ENCODE measurements around the gene DNAJB4.
A peak's percentile ranks its signal among the peaks of the same experiment; 100 is the strongest.
"Not testable (repeated sequence)": the region's sequence is repeated elsewhere in the genome, so short reads cannot be mapped to it uniquely, and the experiment has no call there.

Gene DNAJB4

DNA sequence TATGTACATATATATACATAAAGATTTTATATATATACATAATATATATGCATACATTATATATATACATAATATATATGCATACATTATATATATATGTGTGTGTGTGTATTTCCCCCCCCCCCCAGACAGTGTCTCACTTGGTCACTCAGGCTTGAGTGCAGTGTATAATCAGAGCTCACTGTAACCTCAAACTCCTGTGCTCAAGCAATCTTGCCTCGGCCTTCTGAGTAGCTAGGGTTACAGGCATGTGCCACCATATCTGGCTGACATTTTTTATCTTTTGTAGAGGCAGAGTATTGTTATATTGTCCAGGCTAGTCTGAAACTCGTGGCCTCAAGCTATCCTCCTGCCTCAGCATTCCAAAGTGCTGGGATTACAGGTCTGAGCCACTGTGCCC lies 16.8 kb upstream of the DNAJB4 start:
- Histone ChIP-seq H3K4me3 (no peak overlapping the region), H3K27ac (no peak overlapping the region)

DNA sequence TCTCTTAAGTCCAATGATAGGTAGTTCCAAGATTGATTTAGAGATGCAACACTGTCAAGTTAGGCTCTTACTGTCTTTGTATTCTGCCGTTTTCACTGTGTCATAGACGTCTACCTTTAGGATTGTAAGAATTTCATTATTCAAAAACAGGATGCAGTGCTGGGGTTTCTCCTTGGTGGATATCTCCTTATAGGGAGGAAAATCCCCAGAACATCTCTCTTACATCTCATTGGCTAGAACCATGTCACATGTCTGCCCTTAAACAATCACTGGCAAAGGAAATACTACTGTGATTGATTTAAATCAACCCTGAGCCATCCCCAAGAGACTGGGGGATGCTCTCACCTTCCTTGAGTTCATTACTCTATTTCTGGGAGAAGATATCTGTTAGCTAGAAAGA lies 15.0 kb upstream of the DNAJB4 start:
- Histone ChIP-seq H3K4me3 (no peak overlapping the region), H3K27ac (no peak overlapping the region)

DNA sequence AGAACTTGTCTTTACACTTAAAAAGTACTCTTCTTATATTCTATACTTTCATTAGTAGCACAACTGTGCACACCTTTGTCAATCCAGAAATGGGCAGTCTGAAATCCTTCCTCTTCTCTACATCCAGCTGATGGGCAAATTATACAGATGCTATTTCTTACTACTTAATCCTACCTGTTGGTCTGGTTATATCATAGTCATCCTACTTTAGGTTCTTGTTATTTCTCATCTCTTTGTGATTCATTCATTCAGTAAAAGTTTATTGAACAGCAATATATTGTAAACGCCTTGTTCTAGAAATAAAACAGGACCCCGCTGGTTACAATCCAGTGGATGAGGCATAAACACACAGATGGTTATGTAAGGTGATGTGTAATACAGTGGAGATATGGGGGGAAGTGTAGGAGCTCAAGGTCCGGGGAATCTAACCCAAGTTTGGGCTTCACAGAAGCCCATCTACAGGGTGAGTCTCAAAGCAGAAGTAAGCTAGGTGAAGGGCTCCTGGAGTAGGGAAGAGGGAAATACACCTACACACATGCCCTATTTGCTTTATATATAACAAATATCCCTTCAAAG lies 14.0 kb upstream of the DNAJB4 start:
- H3K27ac ChIP-seq, result no peak overlapping the region
- no peak overlapping the region for H3K4me3 ChIP-seq

DNA sequence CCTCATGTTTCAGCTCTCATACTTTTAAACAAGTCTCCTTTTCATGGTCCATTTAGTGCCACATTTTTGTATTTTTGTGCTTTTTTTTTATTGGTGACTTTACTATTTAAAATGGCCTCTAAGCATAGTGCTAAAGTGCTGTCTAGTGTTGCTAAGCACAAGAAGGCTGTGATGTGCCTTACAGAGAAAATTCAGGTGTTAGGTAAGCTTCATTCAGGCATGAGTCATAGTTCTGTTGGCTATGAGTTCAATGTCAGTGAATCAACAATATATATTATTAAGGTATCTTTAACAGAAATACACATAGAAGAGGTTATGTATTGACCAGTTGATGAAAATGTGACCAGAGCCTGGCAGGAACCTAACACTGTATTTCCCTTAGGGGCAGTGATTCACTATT lies 13.1 kb upstream of the DNAJB4 start:
- no peak overlapping the region for H3K27ac ChIP-seq
- no peak overlapping the region for H3K4me3 ChIP-seq

DNA sequence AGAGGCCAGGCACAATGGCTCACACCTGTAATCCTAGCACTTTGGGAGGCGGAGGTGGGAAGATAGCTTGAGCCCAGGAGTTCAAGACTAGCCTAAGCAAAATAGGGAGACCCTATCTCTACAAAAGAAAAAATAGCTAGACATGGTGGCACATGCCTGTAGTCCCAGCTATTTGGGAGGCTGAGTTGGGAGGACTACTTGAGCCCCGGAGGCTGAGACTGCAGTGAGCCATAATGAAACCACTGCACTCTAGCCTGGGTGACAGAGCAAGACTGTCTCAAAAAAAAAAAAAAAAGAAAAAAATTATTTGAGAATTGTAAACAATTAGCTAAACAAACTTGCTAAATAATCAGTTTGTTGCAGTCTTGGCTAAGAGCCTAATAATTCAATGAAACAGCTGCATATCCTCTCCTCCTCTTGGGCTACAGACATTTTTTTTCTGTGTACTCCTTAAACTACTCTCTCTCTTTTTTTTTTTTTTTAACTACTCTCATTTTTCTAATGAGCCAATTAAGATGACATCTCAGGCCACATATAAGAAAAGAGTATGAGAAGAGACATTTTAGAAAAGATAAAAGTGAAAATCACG lies 10.5 kb upstream of the DNAJB4 start:
- H3K4me3 ChIP-seq, result no peak overlapping the region

DNA sequence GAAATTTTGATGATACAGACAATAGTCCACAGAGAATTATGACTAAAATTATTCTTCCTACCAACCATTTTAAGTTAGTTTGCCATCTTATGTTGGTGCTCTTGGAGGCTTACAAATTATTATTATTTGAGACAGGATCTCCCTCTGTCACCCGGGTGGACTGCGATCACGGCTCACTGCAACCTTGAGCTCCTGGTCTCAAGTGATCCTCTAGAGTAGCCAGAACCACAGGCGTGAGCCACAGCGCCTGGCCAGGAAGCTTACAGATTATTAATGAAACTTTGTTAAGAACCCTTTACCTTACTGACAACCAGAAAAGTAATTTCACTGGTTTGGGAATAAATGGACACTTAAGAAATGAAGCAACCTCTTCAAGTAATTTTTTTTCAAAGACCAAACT lies 8.0 kb upstream of the DNAJB4 start:
- H3K4me3 ChIP-seq, result no peak overlapping the region
- H3K27ac ChIP-seq, result no peak overlapping the region

More for the DNA sequence above, 10.5 kb upstream of the DNAJB4 start:
- H3K27ac ChIP-seq, result no peak overlapping the region

DNA sequence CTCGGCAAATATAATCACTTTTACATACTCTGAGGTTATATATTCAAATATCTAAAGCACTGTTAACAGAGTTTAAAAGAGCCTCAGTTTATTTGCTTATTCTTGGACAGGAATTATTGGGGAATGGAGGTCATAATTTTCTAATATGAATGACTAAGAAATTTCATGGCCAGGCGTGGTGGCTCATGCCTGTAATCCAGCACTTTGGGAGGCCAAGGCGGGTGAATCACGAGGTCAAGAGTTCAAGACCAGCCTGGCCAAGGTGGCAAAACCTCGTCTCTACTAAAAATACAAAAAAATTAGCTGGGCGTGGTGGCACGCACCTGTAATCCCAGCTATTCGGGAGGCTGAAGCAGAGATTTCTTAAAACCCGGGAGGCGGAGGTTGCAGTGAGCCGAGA lies 4.2 kb upstream of the DNAJB4 start:
- H3K4me3 ChIP-seq, H3K27ac ChIP-seq: not testable (repeated sequence)

DNA sequence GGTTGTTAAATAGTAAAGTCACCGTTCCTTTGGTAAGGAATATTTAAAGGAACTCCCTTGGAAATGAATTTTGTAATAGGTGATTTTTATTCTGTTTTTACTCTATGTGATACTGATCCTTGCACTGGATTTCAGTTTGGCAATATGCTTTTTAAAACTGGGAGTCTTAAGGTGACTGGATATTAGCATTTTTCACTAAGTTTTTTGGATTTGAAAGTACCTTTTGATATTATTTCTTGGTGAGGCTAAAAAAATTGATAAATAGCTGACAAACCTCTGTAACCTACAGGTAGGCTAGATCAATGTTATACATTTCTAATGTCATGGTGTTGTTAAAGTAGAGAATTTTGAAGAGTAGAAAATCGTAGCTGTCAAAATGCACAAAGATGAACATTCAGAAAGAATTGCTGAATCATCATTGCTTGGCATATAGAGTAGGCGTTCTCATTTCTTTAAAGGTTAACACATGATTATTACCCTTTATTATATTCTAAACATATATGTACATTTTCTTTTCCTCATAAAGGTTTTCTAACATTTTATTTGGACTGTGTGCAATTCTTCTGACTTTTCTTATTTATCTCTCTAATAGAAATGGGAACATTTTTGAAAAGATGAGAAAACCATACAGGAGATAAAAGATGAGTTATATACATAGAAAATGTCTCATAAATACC lies 1.5 kb upstream of the DNAJB4 start:
- peak overlapping the region in 11 of 21 experiments; percentile 4 to 95 (median 87) for H3K27ac ChIP-seq
- no peak overlapping the region for H3K4me3 ChIP-seq

DNA sequence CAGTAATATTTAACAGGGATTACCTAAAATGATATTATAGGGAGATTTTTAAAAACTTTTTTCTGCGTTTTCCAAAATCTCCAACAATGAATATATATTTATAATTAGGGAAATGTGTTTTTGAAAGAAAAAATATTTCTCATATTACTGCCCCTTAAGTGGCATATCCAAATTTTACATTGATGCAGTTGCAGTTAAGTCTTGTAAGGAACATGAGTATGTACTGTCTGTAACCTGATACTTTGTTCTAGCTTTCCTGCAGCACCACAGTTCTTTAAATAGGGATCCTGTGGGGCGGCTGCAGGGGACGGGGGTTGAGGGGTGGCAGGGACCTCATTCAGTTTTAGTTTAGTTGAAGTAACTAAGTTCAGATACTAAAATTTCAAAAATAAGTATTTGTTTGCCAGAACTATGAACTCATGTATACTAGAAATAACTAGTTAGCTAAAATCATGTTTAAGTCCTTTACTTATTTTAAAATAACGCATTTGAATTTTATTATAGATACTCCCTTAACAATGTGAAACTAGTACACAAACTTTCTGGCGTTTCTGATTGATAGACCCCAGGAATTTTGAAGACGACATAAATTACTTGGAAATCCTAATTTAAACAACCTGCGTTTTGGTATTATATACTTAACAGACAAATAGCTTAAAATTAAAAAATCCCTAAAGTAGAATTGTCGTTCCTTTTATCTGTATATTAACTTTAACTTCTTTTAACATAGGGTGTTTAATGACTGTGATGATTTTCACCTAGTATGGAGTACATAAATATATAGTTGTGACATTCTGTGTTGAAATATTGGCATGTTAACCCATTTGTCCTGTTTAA lies 639 bp upstream of the DNAJB4 start:
- Histone ChIP-seq H3K27ac (peak overlapping the region in 20 of 21 experiments; percentile 50 to 96 (median 89)), H3K4me3 (peak overlapping the region; percentile 30 to 54 (median 45))

DNA sequence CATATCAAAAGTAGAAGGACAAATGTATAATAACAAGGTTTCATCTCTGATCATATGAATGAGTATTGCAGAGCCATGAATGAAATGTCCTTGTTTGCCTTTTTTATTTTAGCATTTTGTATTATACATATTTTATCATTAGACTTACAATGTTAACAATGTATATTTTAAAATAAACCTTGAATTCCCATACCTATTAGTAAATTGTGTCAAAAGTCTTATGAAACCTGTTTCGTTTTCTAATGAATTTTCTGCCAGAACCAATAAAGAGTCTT lies 646 bp downstream of the DNAJB4 start:
- Histone ChIP-seq H3K4me3 (peak overlapping the region; percentile 30 to 54 (median 45)), H3K27ac (peak overlapping the region in 18 of 21 experiments; percentile 74 to 96 (median 89))

DNA sequence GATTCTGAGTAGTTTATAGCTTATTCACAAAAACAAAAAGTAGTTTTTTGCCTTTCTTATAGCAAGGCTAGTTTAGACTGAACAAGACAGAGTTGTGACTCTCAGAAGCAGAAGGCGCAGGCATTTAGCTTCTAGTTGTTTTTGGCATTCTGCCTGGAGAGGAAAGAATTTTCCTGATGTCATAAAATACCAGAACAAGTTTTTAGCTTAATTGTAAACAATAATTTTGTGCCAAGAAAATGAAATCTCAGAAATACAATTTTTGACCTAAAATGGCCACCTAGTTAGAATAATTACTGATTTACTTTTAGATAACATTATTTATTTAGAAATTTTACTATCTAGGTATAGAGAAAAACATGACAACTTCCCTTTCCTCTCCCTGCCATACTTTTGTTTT lies 1.0 kb downstream of the DNAJB4 start:
- peak overlapping the region; percentile 30 to 54 (median 45) for H3K4me3 ChIP-seq
- H3K27ac ChIP-seq, result peak overlapping the region in 18 of 21 experiments; percentile 11 to 96 (median 89)

DNA sequence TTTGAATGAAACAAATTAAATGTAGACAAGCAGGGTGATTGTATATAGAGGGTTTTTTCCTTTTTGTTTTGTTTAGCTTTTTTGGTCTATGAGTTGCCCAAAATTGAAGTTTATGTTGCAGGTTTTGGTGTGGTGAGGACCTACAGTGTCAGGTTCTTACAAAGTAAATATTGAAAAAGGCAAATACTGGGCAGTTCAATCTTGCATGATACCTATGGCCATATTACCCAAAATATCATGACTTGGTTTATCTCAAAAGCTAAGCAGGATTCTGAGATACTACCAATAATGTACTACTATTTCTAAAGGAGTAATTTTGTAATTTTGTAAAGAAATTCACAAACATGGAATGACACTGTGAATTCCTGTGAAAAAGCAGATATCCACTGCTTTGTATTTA lies 1.8 kb downstream of the DNAJB4 start:
- Histone ChIP-seq H3K4me3 (peak overlapping the region; percentile 30 to 54 (median 45)), H3K27ac (peak overlapping the region in 11 of 21 experiments; percentile 48 to 95 (median 90))

DNA sequence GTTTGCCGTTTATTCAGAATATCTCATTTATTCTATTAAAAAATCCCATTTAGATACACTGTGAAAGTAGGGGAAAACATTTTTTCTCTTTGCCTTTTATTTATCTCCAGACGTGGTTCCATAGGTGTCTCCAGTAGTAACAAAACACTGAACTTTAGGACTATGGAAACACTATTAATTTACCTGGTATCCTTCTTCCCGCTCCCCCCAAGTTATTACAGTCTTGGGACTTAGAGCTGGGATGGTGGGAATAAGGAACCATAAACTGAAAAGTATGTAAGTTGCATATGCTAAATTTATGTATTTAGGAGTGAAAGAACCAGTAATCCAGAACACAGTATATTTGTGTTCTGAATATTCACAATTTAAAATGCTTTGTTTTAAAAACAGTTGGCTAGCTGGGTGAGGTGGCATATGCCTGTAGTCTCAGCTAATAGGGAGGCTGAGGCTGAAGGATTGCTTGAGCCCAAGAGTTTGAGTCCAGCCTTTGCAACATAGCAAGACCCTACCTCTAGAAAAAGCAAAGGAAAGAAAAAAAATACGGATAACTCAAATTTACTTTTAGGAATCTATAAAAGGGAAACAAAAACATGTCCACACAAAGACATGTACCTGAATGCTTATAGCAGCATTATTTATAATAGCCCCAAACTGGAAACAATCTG lies 3.1 kb downstream of the DNAJB4 start:
- Histone ChIP-seq H3K4me3 (peak overlapping the region in 1 of 7 experiments; percentile 54), H3K27ac (peak overlapping the region in 1 of 21 experiments; percentile 31)

DNA sequence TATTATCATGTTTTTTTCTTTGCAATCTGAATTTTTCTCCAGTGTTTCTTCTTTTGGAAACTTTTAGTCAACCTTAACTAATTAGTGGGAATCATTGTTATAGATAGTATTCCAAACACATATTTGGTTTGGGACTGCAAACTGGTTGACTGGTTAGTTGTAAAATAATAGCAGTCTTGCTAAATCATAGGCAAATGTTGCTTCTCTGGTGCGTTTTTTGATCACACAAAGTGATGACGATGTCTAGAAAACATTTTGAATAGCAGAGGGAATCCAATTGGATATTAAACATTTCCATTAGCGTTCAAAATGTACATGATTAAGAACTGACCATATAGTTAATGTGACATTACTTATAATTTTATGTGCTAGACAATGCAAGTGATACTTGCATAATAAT lies 4.5 kb downstream of the DNAJB4 start:
- H3K4me3 ChIP-seq, result no peak overlapping the region
- no peak overlapping the region for H3K27ac ChIP-seq

DNA sequence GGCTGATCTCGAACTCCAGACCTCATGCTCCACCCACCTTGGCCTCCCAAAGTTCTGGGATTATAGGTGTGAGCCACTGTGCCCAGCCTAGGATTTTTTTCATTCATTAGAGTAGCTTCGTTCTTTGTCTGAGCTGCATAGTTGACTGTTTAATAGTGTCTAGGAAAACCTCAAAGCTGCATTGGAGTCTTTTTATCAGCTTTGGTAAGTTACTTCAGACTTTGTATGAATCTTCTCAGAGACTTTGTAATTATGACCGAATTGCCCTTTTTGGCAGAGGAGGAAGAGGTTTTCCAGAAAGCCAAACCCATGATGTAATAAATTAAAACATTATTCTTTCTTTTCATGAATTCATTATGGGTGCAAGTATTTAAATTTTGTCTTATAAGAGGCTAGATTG lies 5.1 kb downstream of the DNAJB4 start:
- no peak overlapping the region for H3K27ac ChIP-seq
- H3K4me3 ChIP-seq, result no peak overlapping the region

DNA sequence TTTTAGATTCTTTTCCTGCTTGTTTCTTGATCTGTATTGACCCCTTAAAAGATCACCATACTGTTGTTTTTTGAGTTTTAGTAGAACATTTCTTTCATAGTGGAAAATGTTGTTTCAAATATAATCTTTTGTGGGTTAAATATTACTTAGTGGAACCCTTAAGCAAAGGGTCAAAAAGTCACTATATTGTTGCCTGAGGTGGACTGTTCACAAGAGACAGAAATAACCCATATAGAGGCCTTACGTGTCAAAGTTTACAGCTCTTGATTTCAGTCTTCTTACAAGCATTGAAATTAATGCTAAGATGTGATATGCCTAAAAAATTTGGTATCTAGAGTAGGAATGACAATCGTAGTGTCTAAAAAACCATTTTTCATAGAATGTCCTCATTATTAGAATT lies 6.3 kb downstream of the DNAJB4 start:
- H3K27ac ChIP-seq, result no peak overlapping the region

DNA sequence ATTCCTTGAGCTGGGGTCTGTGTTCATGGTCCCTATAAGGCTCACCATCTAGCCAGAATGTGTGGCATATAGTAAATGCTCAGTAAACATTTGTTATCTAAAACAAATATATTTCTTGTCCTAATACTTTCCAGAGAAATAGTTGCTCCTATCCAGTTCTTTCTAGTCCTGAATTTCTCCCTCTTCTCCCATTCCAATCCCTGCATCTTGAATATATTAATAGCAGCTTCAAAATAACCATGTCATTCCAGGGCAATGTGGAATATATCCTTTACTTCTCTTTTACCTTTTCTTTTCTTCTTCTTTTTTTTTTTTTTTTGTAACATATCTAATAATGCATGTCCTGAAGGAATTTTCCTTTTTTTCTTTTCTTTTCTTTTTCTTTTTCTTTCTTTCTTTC lies 10.4 kb downstream of the DNAJB4 start:
- Histone ChIP-seq H3K27ac (no peak overlapping the region), H3K4me3 (no peak overlapping the region)

More for the DNA sequence above, 6.3 kb downstream of the DNAJB4 start:
- H3K4me3 ChIP-seq, result no peak overlapping the region

DNA sequence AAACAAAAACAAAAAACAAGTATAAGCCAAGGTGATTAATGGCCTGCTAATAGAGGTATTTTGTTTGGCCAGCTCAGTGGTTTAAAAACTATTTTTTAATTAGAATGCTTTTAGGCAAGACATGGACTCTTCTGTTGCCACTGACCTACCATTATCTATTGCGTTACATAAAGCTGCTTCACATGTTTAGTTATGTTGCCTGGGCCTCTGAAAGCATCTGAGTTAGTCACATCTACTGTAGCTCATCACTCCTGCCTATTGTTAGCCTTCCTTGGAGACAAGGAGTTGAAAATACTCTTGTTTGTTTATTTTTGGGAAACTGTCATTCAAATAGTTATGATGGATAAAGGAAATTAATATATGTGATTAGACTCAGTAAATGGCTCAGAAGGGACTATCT lies 14.3 kb downstream of the DNAJB4 start:
- Histone ChIP-seq H3K27ac (no peak overlapping the region), H3K4me3 (no peak overlapping the region)

DNA sequence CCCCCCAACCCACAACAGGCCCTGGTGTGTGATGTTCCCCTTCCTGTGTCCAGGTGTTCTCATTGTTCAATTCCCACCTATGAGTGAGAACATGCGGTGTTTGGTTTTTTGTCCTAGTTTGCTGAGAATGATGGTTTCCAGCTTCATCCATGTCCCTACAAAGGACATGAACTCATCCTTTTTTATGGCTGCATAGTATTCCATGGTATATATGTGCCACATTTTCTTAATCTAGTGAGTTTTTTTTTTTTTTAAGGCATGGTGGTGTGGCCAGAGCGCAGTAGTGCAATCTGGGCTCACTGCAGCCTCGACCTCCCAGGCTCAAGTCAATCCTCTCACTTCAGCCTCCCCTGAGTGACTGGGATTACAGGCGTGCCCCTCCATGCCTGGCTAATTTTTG lies 16.4 kb downstream of the DNAJB4 start:
- not testable (repeated sequence) for H3K4me3 ChIP-seq, H3K27ac ChIP-seq

DNA sequence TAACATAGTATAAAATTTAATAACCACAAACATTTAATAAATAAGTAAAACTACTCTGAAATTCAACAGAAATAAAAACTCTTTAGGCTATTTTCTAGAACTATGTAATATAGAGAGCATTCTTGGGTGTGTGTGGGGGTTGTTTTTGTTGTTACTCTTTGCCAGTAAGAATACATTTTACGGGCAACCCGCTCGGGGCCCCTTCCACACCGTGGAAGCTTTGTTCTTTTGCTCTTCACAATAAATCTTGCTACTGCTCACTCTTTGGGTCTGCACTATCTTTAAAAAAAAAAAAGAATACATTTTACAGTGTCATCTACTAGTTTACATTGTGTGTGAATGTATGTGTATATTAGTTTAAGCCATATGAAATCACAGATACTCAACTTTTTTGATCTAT lies 25.1 kb downstream of the DNAJB4 start:
- Histone ChIP-seq H3K4me3 (no peak overlapping the region), H3K27ac (no peak overlapping the region)

All from skin epidermis (tissue), 12 donors.